Activated CD8-positive, alpha-beta memory T cell treated with anti-CD3 and anti-CD28 coated beads for 48 hours (primary cell): Measurements from ENCODE around the gene LHFPL4.
"Not testable (repeated sequence)": the region's sequence is repeated elsewhere in the genome, so short reads cannot be mapped to it uniquely, and the experiment has no call there.

Experiments used
- DNase-seq, 3 experiments: peaks; one replicate each; pipeline ENCODE4 v3.0.0-alpha.2; 2020; ENCODE audit warnings: low read depth in 2 of 3, low spot score in 2 of 3

LHFPL4 gene

GRCh38 chr3:9553021-9553947 is at the start of gene LHFPL4:
LHFPL4 (minus strand) TSS chr3:9553822; CDS start chr3:9552679, 1,143 bp downstream.
- DNase-seq: no peak

DNA sequence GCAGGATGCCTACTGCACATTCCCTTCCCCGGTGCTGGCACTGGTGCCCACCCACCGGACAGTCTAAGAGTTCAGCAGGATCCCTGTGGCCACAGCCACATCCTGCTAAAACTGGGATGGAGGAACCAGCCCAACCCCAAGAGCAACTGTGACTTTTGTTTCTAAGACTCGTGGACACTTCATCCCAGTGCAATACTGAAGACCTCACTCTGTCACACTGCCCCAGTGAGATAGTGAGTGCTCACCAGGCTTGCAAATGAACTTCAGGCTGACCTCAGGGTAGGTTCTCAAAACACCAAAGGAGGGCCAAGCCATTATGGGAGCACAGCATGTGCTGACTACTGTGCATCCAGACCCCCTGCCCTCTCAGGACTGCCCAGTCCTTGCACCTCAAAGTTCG is 49.0 kb upstream of the LHFPL4 start:
- DNase-seq: no peak

GRCh38 chr3:9601006-9601581 is 47.5 kb upstream of the LHFPL4 start:
- not testable (repeated sequence) for DNase-seq

DNA sequence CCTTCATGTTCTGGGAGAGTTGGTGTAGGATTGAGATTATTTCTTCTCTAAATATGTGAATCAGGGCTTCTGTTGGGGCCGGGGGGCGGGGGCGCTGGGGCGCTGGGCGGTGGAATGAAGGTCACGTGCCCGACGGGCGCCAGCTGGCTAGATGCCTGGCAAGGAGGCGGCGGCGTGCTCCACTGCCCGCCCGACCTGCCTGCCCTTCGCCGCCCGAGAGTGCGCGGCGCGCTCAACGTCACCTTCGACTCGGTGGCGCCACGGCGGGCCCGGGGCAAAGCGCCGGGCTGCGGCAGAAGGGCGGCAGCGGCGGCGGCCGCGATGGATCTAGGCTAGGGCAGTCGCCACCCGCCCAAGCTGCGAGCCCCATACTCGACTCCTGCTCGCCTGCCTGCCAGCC is 47.0 kb upstream of the LHFPL4 start:
- peak in 2 of 3 experiments; percentile 1 to 11 for DNase-seq

DNA sequence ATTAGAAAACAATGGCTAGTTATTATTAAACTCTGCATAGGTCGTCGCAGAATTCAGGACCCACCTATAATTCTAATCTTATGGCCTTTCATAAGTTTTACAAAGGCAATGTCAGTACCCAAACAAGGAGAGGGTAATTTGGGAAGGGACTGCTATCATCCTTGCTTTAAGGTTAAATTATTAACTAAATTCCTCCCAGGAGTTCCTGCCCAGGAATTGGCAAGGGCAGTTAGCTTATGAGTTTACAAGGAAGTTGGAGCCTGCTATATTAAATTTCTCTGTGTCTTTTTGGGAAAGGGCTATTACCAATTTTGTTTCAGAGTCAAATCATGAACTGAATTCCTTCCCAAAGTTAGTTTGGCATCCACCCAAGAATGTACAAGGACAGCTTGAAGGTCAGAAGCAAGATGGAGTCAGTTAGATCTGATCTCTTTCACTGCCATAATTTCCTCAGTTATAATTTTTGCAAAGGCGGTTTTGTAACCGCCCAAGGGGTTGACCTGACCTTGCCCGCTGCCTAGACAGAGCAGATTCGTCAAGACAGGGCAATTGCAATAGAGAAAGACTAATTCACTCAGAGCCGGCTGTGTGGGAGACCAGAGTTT is 45.3 kb upstream of the LHFPL4 start:
- no peak for DNase-seq

DNA sequence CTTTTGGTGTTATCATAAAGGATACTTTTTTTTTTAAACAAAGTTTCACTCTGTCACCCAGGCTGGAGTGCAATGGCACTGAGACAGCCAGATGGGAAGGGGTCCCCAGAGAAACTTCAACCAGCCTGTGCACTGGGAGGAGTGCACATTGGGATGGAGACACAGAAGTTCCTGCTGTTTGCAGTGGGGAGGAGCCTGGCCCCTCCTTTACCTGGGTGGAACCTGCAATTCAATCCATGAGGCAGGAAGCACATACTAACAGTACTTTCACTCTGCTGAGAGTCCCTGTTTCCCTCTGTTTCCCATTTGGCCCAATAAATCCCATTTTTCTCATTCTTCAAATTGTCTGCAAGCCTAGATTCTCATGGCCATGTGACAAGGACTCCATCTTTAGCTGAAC is 42.3 kb upstream of the LHFPL4 start:
- DNase-seq: no peak

GRCh38 chr3:9591781-9592180 is 38.2 kb upstream of the LHFPL4 start:
- not testable (repeated sequence) for DNase-seq

DNA sequence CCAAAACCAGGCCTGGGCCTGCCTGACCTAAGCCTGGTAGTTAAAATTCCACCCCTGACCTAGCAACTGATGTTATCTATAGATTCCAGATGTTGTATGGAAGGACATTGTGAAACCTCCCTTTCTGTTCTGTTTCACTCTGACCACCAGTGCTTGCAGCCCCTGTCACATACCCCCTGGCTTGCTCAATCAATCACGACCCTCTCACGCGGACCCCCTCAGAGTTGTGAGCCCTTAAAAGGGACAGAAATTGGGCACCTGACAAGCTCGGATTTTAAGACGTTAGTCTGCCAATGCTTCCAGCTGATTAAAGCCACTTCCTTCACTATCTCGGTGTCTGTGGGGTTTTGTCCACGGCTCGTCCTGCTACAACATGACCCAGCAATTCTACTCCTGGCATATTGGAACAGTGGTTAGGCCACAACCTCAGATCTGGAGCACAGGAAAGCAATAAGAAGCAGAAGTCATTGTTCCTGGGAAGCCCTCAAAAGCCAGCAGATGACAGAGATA is 36.7 kb upstream of the LHFPL4 start:
- no peak for DNase-seq

DNA sequence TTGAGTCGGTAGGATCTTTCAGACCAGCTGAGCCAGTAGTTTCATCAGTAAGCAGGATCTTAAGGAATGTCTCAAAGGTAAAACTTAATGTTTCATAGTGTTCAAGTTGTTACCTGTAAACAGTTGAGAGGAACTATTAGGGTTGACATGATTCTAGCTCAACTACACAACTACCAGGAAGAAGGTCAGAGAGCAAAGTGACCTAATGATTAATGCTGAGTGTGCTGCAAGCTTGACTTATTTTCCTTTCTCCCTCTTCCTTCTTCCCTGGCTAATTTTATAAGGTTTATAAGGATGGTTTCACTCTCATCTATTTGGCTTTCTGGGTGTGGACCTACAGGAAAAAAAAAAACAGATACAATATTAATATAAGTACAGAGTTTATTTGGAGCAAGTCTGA is 30.2 kb upstream of the LHFPL4 start:
- no peak for DNase-seq

GRCh38 chr3:9583371-9583770 is 29.7 kb upstream of the LHFPL4 start:
- DNase-seq: no peak

- DNase-seq: no peak
Measured at GRCh38 chr3:9582332-9582731, 28.7 kb upstream of the LHFPL4 start.

- DNase-seq: no peak
Measured at GRCh38 chr3:9581742-9582141, 28.1 kb upstream of the LHFPL4 start.

DNA sequence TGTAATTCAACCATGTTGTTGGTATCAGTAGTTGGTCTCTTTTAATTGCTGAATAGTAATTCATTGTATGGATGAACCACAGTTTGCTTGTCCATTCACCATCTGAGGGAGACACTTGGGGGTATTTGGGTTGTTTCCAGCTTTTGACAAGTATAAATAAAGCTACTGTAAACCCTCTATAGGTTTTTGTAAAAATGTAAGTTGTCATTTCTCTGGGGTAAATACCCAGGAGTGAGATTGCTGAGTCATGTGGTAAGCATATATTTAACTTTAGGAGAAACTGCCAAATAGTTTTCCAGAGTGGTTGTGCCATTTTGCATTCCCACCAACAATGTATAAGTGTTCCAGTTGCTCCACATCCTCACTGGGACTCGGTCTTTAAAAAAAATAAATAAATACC is 15.4 kb upstream of the LHFPL4 start:
- no peak for DNase-seq

- no peak for DNase-seq
Measured at GRCh38 chr3:9565316-9565715, 11.7 kb upstream of the LHFPL4 start.

DNA sequence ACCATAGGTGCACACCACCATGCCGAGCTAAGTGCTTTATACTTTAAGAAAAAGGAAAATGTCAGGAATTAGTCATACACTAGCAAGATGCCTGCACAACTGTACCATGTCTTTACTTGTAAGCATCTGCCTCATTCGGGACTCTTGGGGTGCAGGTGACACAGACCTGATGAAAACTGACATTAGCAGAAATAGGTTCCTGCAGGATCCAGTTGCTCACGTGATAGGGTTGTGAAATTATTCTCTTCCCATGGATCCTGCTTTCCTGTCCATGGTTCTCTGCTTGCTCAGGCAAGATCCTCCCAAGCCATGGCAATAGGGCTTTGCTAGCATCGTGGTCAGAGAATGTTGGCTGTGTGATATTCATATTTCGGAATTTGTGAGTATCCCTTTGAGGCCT is 10.2 kb upstream of the LHFPL4 start:
- DNase-seq: no peak

DNA sequence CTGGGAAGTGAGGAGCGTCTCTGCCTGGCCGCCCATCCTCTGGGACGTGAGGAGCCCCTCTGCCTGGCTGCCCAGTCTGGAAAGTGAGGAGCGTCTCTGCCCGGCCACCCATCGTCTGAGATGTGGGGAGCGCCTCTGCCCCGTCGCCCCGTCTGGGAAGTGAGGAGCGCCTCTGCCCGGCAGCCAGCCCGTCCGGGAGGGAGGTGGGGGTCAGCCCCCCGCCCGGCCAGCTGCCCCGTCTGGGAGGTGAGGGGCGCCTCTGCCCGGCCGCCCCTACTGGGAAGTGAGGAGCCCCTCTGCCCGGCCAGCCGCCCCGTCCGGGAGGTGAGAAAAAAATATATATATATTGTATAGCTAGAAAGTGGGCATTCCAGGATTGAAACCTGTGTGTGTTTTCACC is 6.4 kb upstream of the LHFPL4 start:
- not testable (repeated sequence) for DNase-seq

- no peak for DNase-seq
Measured at GRCh38 chr3:9553948-9554513, 409 bp upstream of the LHFPL4 start.

DNA sequence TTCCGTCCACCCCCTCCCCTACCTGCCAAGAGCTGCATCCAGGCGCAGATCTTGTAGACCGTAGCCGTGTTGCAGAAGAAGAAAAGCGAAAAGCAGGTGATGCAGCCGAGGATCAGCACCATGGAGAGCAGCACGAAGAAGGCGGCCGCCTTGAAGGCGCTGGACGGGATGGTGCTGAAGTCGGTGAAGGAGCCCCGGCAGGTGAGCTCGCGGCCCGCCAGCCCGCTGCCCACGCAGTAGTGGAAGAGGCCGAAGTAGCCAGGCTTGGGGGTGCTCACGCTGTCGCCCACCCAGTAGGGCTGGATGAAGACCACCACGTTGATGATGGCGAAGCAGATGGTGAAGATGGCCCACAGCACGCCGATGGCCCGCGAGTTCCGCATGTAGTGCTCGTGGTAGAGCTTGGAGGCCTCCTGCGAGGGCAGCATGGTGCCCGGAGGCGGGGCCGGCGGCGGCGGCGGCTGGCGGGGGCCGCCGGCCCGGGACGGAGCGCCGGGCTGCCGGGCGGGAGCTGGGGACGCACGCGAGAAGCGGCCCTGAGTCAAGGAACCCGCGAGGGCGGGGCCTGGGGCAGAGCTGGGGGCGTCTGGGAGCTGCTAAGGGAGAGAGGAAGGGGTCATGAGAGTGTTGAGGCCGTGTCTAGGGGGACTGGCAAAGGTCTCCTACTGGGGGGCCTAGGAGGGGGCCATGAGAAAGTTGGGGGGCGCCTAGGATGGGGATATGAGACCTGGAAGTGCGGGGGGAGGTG is 1.2 kb downstream of the LHFPL4 start:
- DNase-seq: peak in 1 of 3 experiments; percentile 3

DNA sequence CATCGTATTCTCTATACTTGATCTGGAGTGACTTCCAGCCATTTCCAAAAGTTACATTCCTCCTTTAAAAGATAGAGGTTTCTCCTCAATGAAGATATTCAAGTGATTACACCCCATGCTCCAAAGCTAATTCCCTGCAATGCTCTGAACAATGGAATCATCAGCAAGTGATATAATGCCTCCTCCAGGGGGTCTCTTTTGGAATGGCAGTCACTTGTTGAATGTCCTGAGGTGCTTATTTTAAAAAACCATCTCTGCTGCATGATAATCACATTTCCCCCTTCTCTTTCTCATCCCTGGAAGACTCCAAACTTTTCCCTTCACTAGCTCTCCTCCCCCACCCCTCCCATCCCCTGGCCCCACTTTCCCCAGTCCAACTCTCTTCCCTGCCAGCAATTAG is 2.6 kb downstream of the LHFPL4 start:
- DNase-seq: no peak

GRCh38 chr3:9549600-9549999 is 4.0 kb downstream of the LHFPL4 start:
- no peak for DNase-seq

- no peak for DNase-seq
Measured at GRCh38 chr3:9548991-9549390, 4.6 kb downstream of the LHFPL4 start.
